RKO (cell line): ENCODE measurements around the gene HIRIP3.

Source experiments
- DNase-seq: peaks from one replicate; pipeline ENCODE4 v3.0.0-alpha.2; 2016; ENCODE audit warnings: low spot score

Gene HIRIP3

GRCh38 chr16:29983420-29984136 is 11.8 kb downstream of the HIRIP3 start:
- DNase-seq = no peak

- no peak for DNase-seq
Observed at GRCh38 chr16:29982560-29983419, 12.6 kb downstream of the HIRIP3 start.

- DNase-seq = no peak
Observed at GRCh38 chr16:29978564-29979270, 16.7 kb downstream of the HIRIP3 start.

- no peak for DNase-seq
Observed at GRCh38 chr16:29978081-29978480, 17.3 kb downstream of the HIRIP3 start.

- no peak for DNase-seq
Observed at GRCh38 chr16:29977063-29977825, 18.2 kb downstream of the HIRIP3 start.

GRCh38 chr16:29975811-29976511 is 19.5 kb downstream of the HIRIP3 start:
- DNase-seq = no peak

GRCh38 chr16:29975134-29975538 is 20.3 kb downstream of the HIRIP3 start:
- no peak for DNase-seq

GRCh38 chr16:29974291-29975133 is 20.9 kb downstream of the HIRIP3 start:
- no peak for DNase-seq

GRCh38 chr16:29973384-29974246 is 21.8 kb downstream of the HIRIP3 start, which contains the start of gene TAOK2:
TSS of gene TAOK2 (plus strand) at chr16:29973868. CDS start at chr16:29977773, 3,905 bp downstream.
- DNase-seq = peak; percentile 98

GRCh38 chr16:29972992-29973383 is 22.4 kb downstream of the HIRIP3 start:
- no peak for DNase-seq

- no peak for DNase-seq
Observed at GRCh38 chr16:29972500-29972899, 22.9 kb downstream of the HIRIP3 start.

- DNase-seq = no peak
Observed at GRCh38 chr16:29971304-29971703, 24.1 kb downstream of the HIRIP3 start.

- no peak for DNase-seq
Observed at GRCh38 chr16:29968205-29968604, 27.2 kb downstream of the HIRIP3 start.

GRCh38 chr16:29963021-29963743 is 32.2 kb downstream of the HIRIP3 start:
- DNase-seq = no peak

GRCh38 chr16:29962344-29962994 is 32.9 kb downstream of the HIRIP3 start:
- no peak for DNase-seq

- DNase-seq = peak; percentile 85
Observed at GRCh38 chr16:29961479-29962343, 33.7 kb downstream of the HIRIP3 start, which contains the start of gene TMEM219. TSS of gene TMEM219 (plus strand) at chr16:29962079. CDS start at chr16:29963144, 1,065 bp downstream.

GRCh38 chr16:29961127-29961478 is 34.3 kb downstream of the HIRIP3 start:
- DNase-seq = no peak
